ENCODE data around the gene PGPEP1.

Gene PGPEP1

GRCh38 chr19:18320865-18321733 lies 19.3 kb upstream of the PGPEP1 start:
- DNase-seq (ENCODE audit: low read depth in 1 of 2, low spot score in 1 of 2), result no peak
- Histone ChIP-seq H3K27me3 (ENCODE audit: insufficient read depth, poor library complexity, severe bottlenecking) (no peaks in the 10 kb centered on the region), H3K4me3 (replicated peaks; ENCODE audit: insufficient read depth, low read length) (no peak overlapping the region; the same call in 1 of the 2 replicates), H3K27ac (replicated peaks) (peak overlapping the region; percentile 92)
- TF ChIP-seq POLR2AphosphoS5 (IDR thresholded peaks at IDR 0.05; ENCODE audit: low read depth) (0 out of 2 replicates have a peak, but pooled peaks have one; percentile 16), CTCF (IDR thresholded peaks at IDR 0.05; ENCODE audit: insufficient read depth, low read length) (no peak)

GRCh38 chr19:18321734-18322102 lies 18.7 kb upstream of the PGPEP1 start:
- Histone ChIP-seq H3K27ac (replicated peaks) (peak overlapping the region; percentile 92), H3K27me3 (ENCODE audit: insufficient read depth, poor library complexity, severe bottlenecking) (no peaks in the 10 kb centered on the region), H3K4me3 (replicated peaks; ENCODE audit: insufficient read depth, low read length) (peak overlapping the region; percentile 81)
- DNase-seq (ENCODE audit: low read depth in 1 of 2, low spot score in 1 of 2), result peak in 1 of 2 experiments; percentile 63
- no peak for TF ChIP-seq REST (IDR thresholded peaks at IDR 0.05; ENCODE audit: insufficient replicate concordance, low read depth)
- no peak for TF ChIP-seq POLR2AphosphoS5 (IDR thresholded peaks at IDR 0.05; ENCODE audit: low read depth)
- TF ChIP-seq GABPA (IDR thresholded peaks at IDR 0.05; ENCODE audit: low read depth), result no peak
- no peak for TF ChIP-seq SPI1 (IDR thresholded peaks at IDR 0.05; ENCODE audit: borderline replicate concordance, low read depth)
- TF ChIP-seq CTCF (IDR thresholded peaks at IDR 0.05; ENCODE audit: insufficient read depth, low read length), result no peak

GRCh38 chr19:18322318-18322758 lies 18.1 kb upstream of the PGPEP1 start:
- TF ChIP-seq CTCF (IDR thresholded peaks at IDR 0.05; ENCODE audit: insufficient read depth, low read length) (peak; percentile 14), SPI1 (IDR thresholded peaks at IDR 0.05; ENCODE audit: borderline replicate concordance, low read depth) (no peak), REST (IDR thresholded peaks at IDR 0.05; ENCODE audit: insufficient replicate concordance, low read depth) (no peak), POLR2AphosphoS5 (IDR thresholded peaks at IDR 0.05; ENCODE audit: low read depth) (no peak; the same call in 1 of the 2 replicates), GABPA (IDR thresholded peaks at IDR 0.05; ENCODE audit: low read depth) (no peak)
- peak overlapping the region; percentile 92 for H3K27ac ChIP-seq (replicated peaks)
- H3K4me3 ChIP-seq (replicated peaks; ENCODE audit: insufficient read depth, low read length), result peak overlapping the region; percentile 81
- H3K27me3 ChIP-seq (ENCODE audit: insufficient read depth, poor library complexity, severe bottlenecking), result no peaks in the 10 kb centered on the region
- peak; percentile 57 to 76 for DNase-seq (ENCODE audit: low read depth in 1 of 2, low spot score in 1 of 2)
